SK-N-SH (cell line): ENCODE measurements around the gene RCOR3.

Experiments
- EP300 ChIP-seq, 2 experiments: IDR thresholded peaks; 2 replicates each; pipeline versions ENCODE4 v1.4.0 to v1.6.1; 2012; ENCODE audit warnings: borderline replicate concordance in 1 of 2, low read depth in 1 of 2, low read length in 1 of 2
- FOXM1 ChIP-seq: IDR thresholded peaks from 2 replicates; pipeline ENCODE4 v1.4.0; 2012; ENCODE audit warnings: low read depth, mild to moderate bottlenecking
- JUND ChIP-seq: IDR thresholded peaks from 2 replicates; pipeline ENCODE4 v1.4.0; 2012
- SIN3A ChIP-seq: IDR thresholded peaks from 2 replicates; pipeline ENCODE4 v1.6.1; 2012; ENCODE audit warnings: low read depth, mild to moderate bottlenecking, low read length, moderate library complexity, borderline replicate concordance
- TAF1 ChIP-seq: IDR thresholded peaks from 2 replicates; pipeline ENCODE4 v1.6.1; 2012; ENCODE audit warnings: low read depth, mild to moderate bottlenecking, low read length, moderate library complexity, borderline replicate concordance
- TF ChIP-seq, protein P1 (sequence below): fragments of 200-600 bp; sonication (generic); IDR thresholded peaks from 2 replicates; pipeline ENCODE4 v1.6.1; 2017; ENCODE audit warnings: antibody characterized with exemption, mild to moderate bottlenecking, moderate library complexity
- TF ChIP-seq, protein P2 (sequence below): IDR thresholded peaks from 2 replicates; pipeline ENCODE4 v1.4.0; 2012; ENCODE audit warnings: low read depth, borderline replicate concordance
- TF ChIP-seq, protein P3 (sequence below): fragments of 150-350 bp; IDR thresholded peaks from 2 replicates; pipeline ENCODE4 v1.6.1; 2016; ENCODE audit warnings: mild to moderate bottlenecking, low read depth, low read length

DNA sequence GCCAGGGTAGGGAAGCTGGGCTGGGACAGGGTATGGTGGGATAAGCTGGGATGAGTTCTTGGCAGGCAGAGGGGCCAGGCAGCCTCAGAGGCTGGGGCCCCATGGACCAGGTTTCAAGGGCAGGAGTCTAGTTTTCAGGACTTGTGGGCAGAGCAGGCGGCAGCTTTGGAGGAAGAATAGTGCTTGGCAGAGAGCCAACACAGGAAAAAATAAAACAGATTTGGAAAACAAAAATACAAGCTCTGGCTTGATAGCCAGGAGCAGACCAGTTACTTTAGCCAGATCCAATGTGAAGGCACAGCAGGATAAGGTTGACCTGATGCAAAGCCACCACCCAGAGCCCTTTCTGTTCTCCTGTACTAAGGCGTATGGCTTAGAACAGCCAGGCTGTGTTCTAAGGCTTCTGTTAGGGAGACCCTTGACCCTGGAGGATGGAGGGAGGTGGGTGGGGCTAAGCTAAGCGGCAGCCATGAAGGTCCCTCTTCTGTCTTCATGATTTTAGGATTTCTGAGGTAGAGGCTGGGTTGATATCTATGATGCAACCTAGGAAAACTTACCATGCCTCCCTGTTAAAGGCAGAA is 73.0 kb downstream of the RCOR3 start:
- TF ChIP-seq, protein P1, sequence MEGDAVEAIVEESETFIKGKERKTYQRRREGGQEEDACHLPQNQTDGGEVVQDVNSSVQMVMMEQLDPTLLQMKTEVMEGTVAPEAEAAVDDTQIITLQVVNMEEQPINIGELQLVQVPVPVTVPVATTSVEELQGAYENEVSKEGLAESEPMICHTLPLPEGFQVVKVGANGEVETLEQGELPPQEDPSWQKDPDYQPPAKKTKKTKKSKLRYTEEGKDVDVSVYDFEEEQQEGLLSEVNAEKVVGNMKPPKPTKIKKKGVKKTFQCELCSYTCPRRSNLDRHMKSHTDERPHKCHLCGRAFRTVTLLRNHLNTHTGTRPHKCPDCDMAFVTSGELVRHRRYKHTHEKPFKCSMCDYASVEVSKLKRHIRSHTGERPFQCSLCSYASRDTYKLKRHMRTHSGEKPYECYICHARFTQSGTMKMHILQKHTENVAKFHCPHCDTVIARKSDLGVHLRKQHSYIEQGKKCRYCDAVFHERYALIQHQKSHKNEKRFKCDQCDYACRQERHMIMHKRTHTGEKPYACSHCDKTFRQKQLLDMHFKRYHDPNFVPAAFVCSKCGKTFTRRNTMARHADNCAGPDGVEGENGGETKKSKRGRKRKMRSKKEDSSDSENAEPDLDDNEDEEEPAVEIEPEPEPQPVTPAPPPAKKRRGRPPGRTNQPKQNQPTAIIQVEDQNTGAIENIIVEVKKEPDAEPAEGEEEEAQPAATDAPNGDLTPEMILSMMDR = no peak
- TF ChIP-seq, protein P2, sequence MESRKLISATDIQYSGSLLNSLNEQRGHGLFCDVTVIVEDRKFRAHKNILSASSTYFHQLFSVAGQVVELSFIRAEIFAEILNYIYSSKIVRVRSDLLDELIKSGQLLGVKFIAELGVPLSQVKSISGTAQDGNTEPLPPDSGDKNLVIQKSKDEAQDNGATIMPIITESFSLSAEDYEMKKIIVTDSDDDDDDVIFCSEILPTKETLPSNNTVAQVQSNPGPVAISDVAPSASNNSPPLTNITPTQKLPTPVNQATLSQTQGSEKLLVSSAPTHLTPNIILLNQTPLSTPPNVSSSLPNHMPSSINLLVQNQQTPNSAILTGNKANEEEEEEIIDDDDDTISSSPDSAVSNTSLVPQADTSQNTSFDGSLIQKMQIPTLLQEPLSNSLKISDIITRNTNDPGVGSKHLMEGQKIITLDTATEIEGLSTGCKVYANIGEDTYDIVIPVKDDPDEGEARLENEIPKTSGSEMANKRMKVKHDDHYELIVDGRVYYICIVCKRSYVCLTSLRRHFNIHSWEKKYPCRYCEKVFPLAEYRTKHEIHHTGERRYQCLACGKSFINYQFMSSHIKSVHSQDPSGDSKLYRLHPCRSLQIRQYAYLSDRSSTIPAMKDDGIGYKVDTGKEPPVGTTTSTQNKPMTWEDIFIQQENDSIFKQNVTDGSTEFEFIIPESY = no peak
- TF ChIP-seq, protein P3, sequence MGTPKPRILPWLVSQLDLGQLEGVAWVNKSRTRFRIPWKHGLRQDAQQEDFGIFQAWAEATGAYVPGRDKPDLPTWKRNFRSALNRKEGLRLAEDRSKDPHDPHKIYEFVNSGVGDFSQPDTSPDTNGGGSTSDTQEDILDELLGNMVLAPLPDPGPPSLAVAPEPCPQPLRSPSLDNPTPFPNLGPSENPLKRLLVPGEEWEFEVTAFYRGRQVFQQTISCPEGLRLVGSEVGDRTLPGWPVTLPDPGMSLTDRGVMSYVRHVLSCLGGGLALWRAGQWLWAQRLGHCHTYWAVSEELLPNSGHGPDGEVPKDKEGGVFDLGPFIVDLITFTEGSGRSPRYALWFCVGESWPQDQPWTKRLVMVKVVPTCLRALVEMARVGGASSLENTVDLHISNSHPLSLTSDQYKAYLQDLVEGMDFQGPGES = no peak
- TF ChIP-seq EP300 (IDR thresholded peaks at IDR 0.05; ENCODE audit: borderline replicate concordance in 1 of 2, low read depth in 1 of 2, low read length in 1 of 2) (no peak), FOXM1 (no peak), JUND (no peak), SIN3A (no peak), TAF1 (no peak)
